GM12878 (cell line): ENCODE results near the gene PCK2.

Experiments used
- CTCF ChIP-seq, 3 experiments: IDR thresholded peaks in 2 of 3; conservative IDR thresholded peaks in 1 of 3; 2 replicates each; pipeline ENCODE4 v1.5.1; 2011; ENCODE audit warnings: low read depth in 3 of 3, low read length in 3 of 3, mild to moderate bottlenecking in 3 of 3, control low read depth in 2 of 3, moderate library complexity in 2 of 3, inconsistent platforms in 1 of 3, mixed read lengths in 1 of 3; ENCODE audit not compliant: control insufficient read depth in 2 of 3, insufficient read depth in 1 of 3; ENCODE audit errors: extremely low read depth in 1 of 3
- FOXK2 ChIP-seq: fragments of 450-650 bp; IDR thresholded peaks from 2 replicates; pipeline ENCODE4 v1.6.1; 2017; ENCODE audit warnings: mild to moderate bottlenecking, moderate library complexity
- HCFC1 ChIP-seq: fragments of 150-350 bp; IDR thresholded peaks from 2 replicates; pipeline ENCODE4 v1.6.1; 2014; ENCODE audit warnings: low read length
- JUND ChIP-seq: IDR thresholded peaks from 2 replicates; pipeline ENCODE4 v1.6.1; 2012; ENCODE audit warnings: low read depth, mild to moderate bottlenecking, low read length, improper control_type of control experiment, moderate library complexity
- NR2C1 ChIP-seq: fragments of 450-650 bp; IDR thresholded peaks from 2 replicates; pipeline ENCODE4 v1.6.1; 2017; ENCODE audit warnings: antibody characterized with exemption, mild to moderate bottlenecking, moderate library complexity
- RCOR1 ChIP-seq: conservative IDR thresholded peaks from 2 replicates; pipeline ENCODE4 v1.6.1; 2012; ENCODE audit warnings: low read depth, low read length, improper control_type of control experiment
- REST ChIP-seq: IDR thresholded peaks from 2 replicates; pipeline ENCODE4 v1.6.1; 2012; ENCODE audit warnings: mild to moderate bottlenecking, low read depth, low read length
- SMC3 ChIP-seq: IDR thresholded peaks from 2 replicates; pipeline ENCODE4 v1.6.1; 2011; ENCODE audit warnings: low read length, improper control_type of control experiment, borderline replicate concordance
- SREBF2 ChIP-seq: IDR thresholded peaks from 2 replicates; pipeline ENCODE4 v1.6.1; 2012; ENCODE audit warnings: mild to moderate bottlenecking, low read length
- ZBTB40 ChIP-seq: fragments of 450-650 bp; IDR thresholded peaks from 2 replicates; pipeline ENCODE4 v1.6.1; 2016; ENCODE audit warnings: mild to moderate bottlenecking, moderate library complexity, borderline replicate concordance

DNA sequence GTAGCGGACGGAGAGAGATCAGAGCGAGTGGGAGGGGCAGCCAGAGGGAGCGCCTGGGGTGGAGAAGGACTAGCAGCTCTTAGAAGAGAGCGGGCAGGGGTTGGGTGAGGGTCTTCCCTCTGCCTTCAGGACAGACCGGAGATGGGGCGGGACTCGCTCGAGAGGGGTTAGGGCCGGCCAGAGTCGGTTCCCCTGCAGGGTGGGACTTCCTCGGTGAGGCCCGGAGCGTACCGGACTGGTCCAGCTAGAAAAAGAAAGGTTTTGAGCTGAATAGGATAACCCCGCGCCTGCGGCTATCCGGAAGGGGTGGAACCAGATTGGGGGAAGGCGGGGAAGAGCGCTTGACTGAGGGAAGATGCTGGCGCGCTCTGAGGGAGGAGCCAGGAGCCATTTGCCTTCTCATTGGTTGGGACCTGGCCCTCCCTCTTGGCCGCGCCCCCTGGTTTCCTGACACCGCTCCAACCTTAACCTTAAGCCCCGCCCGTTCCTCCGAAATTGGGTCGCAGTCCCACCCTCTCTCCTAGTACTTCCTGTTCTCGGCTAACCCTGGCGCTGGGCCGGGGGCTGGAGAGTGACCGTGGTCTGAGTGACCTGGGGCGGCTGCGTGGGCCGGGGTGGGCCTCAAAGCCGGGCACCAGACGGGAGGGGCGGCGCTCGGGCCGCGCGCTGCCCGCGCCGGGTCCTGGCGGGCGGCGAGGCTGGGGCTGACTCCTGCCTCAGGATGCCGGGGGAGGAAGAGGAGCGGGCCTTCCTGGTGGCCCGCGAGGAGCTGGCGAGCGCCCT, 53.1 kb downstream of the PCK2 start, which contains the start of gene RNF31:
- peak; percentile 85 for TF ChIP-seq NR2C1
- no peak for TF ChIP-seq HCFC1
- no peak for TF ChIP-seq JUND
- TF ChIP-seq CTCF (IDR thresholded peaks at IDR 0.05 in 2 of 3, conservative IDR thresholded peaks at IDR 0.05 in 1 of 3; ENCODE audit: control insufficient read depth in 2 of 3, extremely low read depth in 1 of 3, insufficient read depth in 1 of 3, low read depth in 3 of 3, low read length in 3 of 3) = no peak
- TF ChIP-seq SMC3 = no peak
- peak; percentile 75; the same call in 1 of the 2 replicates for TF ChIP-seq ZBTB40
- no peak for TF ChIP-seq RCOR1
- no peak for TF ChIP-seq FOXK2
- no peak for TF ChIP-seq REST
- no peak for TF ChIP-seq SREBF2
